Colonic mucosa (tissue), 4 donors: ENCODE data around the gene PLCB1. TPM values are rescaled to one million over a fixed set of nuclear protein-coding genes. Genes with fewer than 3 reads are reported as not detected.

Experiments
- DNase-seq: peaks from one replicate; pipeline ENCODE4 v3.0.0-alpha.2; 2020
- H3K27ac ChIP-seq: fragments of 200-600 bp; one replicate; pipeline ENCODE4 v1.8.0; 2021
- H3K27me3 ChIP-seq: fragments of 200-600 bp; one replicate; pipeline ENCODE4 v1.8.0; 2021
- H3K36me3 ChIP-seq: fragments of 200-600 bp; one replicate; pipeline ENCODE4 v1.8.0; 2021
- H3K4me1 ChIP-seq: fragments of 200-600 bp; one replicate; pipeline ENCODE4 v1.8.0; 2021; ENCODE audit warnings: mild to moderate bottlenecking
- H3K4me3 ChIP-seq: fragments of 200-600 bp; one replicate; pipeline ENCODE4 v1.8.0; 2021
- H3K9ac ChIP-seq, 2 donors: one replicate each; pipeline ENCODE4 v1.7.0; 2013; ENCODE audit warnings: control low read depth in 2 of 2, low read depth in 2 of 2, low read length in 2 of 2
- H3K9me3 ChIP-seq: fragments of 200-600 bp; one replicate; pipeline ENCODE4 v1.8.0; 2021
- CTCF ChIP-seq: fragments of 200-600 bp; IDR thresholded peaks from one replicate; pipeline ENCODE4 v1.8.0; 2022; ENCODE audit warnings: antibody characterized with exemption, mild to moderate bottlenecking
- intact Hi-C: fragments of 100-400 bp; cut with DNase I; formaldehyde crosslinking; loops from one replicate; pipeline ENCODE4 v1.14.1; 2022
- total RNA-seq, 2 donors: library from RNA; stranded (reverse); fragmentation: NEBNext Ultra II Directional in 1 of 2; extraction: Animal tissue kit (Norgen Biotek cat#: 25700) in 1 of 2; gene quantifications; one replicate each; pipeline ENCODE4 v1.2.1, GENCODE V29; 2021
- donor health status: healthy.
- donor health status: DM: no; HTN: no; CAD: no.
- donor health status: DM: no; HTN: no; CAD: no.

Gene PLCB1
- total RNA-seq, 2 donors from 2014 or later: 8.3 to 9.6 TPM

- no peak for DNase-seq
- H3K4me3 ChIP-seq: no peak overlapping the region
- no peak overlapping the region for H3K27ac ChIP-seq
- no peaks in the 10 kb centered on the region for H3K36me3 ChIP-seq
- no peak overlapping the region for H3K9ac ChIP-seq
- no peak for TF ChIP-seq CTCF
- H3K9me3 ChIP-seq: no peaks in the 10 kb centered on the region
- intact Hi-C loops: no loop called here
- H3K27me3 ChIP-seq: no peaks in the 10 kb centered on the region
- H3K4me1 ChIP-seq: no peaks in the 10 kb centered on the region
Observed at GRCh38 chr20:8627340-8628004, 495.4 kb downstream of the PLCB1 start.

GRCh38 chr20:8631271-8631670, 499.2 kb downstream of the PLCB1 start:
- no peak for DNase-seq
- H3K9me3 ChIP-seq: no peaks in the 10 kb centered on the region
- H3K27me3 ChIP-seq: no peaks in the 10 kb centered on the region
- no peaks in the 10 kb centered on the region for H3K4me1 ChIP-seq
- no peak overlapping the region for H3K9ac ChIP-seq
- H3K27ac ChIP-seq: no peak overlapping the region
- TF ChIP-seq CTCF: no peak
- intact Hi-C loops: no loop called here
- H3K4me3 ChIP-seq: no peak overlapping the region
- H3K36me3 ChIP-seq: no peaks in the 10 kb centered on the region

- Histone ChIP-seq H3K4me3 (no peak overlapping the region), H3K4me1 (no peaks in the 10 kb centered on the region), H3K9ac (no peak overlapping the region), H3K27me3 (no peaks in the 10 kb centered on the region), H3K9me3 (no peaks in the 10 kb centered on the region), H3K27ac (no peak overlapping the region), H3K36me3 (no peaks in the 10 kb centered on the region)
- DNase-seq: no peak
- intact Hi-C loops: no loop called here
- TF ChIP-seq CTCF: no peak
Observed at GRCh38 chr20:8633366-8633765, 501.3 kb downstream of the PLCB1 start.

- DNase-seq: no peak
- Histone ChIP-seq H3K4me3 (no peak overlapping the region), H3K9me3 (no peaks in the 10 kb centered on the region), H3K36me3 (no peaks in the 10 kb centered on the region), H3K27ac (no peak overlapping the region), H3K27me3 (no peaks in the 10 kb centered on the region), H3K4me1 (no peaks in the 10 kb centered on the region), H3K9ac (no peak overlapping the region)
- intact Hi-C loops: no loop called here
- TF ChIP-seq CTCF: no peak
Observed at GRCh38 chr20:8635048-8635572, 503.0 kb downstream of the PLCB1 start.

GRCh38 chr20:8635837-8636236, 503.8 kb downstream of the PLCB1 start:
- Histone ChIP-seq H3K4me1 (no peaks in the 10 kb centered on the region), H3K9ac (no peak overlapping the region), H3K36me3 (no peaks in the 10 kb centered on the region), H3K27me3 (no peaks in the 10 kb centered on the region), H3K4me3 (no peak overlapping the region), H3K9me3 (no peaks in the 10 kb centered on the region), H3K27ac (no peak overlapping the region)
- intact Hi-C loops: no loop called here
- no peak for TF ChIP-seq CTCF
- DNase-seq: no peak
